ENCODE data around the gene CNST.
"Not testable (repeated sequence)": the region's sequence is repeated elsewhere in the genome, so short reads cannot be mapped to it uniquely, and the experiment has no call there.

Gene CNST

GRCh38 chr1:246559310-246559709 is 6.9 kb upstream of the CNST start:
- DNase-seq: no peak

- DNase-seq: not testable (repeated sequence)
These were observed 5.4 kb upstream of the CNST start for GRCh38 chr1:246560833-246561232.

- DNase-seq: no peak
These were observed 1.2 kb upstream of the CNST start for GRCh38 chr1:246564839-246565750.

- peak; percentile 75 for DNase-seq
These were observed 517 bp upstream of the CNST start for GRCh38 chr1:246565751-246566127.

- DNase-seq: no peak
These were observed 773 bp downstream of the CNST start for GRCh38 chr1:246566813-246567645.

- DNase-seq: no peak
These were observed 1.5 kb downstream of the CNST start for GRCh38 chr1:246567646-246568235.

- peak; percentile 81 for DNase-seq
These were observed 3.3 kb downstream of the CNST start for GRCh38 chr1:246569248-246570238.

GRCh38 chr1:246571309-246571708 is 5.1 kb downstream of the CNST start:
- DNase-seq: not testable (repeated sequence)

- no peak for DNase-seq
These were observed 5.7 kb downstream of the CNST start for GRCh38 chr1:246571953-246572352.

GRCh38 chr1:246572785-246573184 is 6.5 kb downstream of the CNST start:
- DNase-seq: no peak

GRCh38 chr1:246573491-246573890 is 7.2 kb downstream of the CNST start:
- no peak for DNase-seq

- DNase-seq: no peak
These were observed 10.4 kb downstream of the CNST start for GRCh38 chr1:246576709-246577032.

GRCh38 chr1:246577082-246577719 is 10.9 kb downstream of the CNST start:
- DNase-seq: no peak

GRCh38 chr1:246577720-246578106 is 11.5 kb downstream of the CNST start:
- DNase-seq: no peak

GRCh38 chr1:246579818-246580217 is 13.6 kb downstream of the CNST start:
- DNase-seq: no peak

GRCh38 chr1:246580497-246581370 is 14.5 kb downstream of the CNST start:
- no peak for DNase-seq

- peak; percentile 46 for DNase-seq
These were observed 16.2 kb downstream of the CNST start for GRCh38 chr1:246582301-246583055.

GRCh38 chr1:246583056-246583440 is 16.8 kb downstream of the CNST start:
- DNase-seq: no peak

GRCh38 chr1:246583448-246584185 is 17.4 kb downstream of the CNST start:
- DNase-seq: peak; percentile 97

All from NCI-H146 (cell line).